Liver (tissue), 3 donors: ENCODE measurements around the gene CFAP74.

Source experiments
- GABPA ChIP-seq, 2 donors: IDR thresholded peaks in 1 of 2; conservative IDR thresholded peaks in 1 of 2; 2 replicates each; pipeline ENCODE4 v1.6.1; 2016; ENCODE audit warnings: antibody characterized with exemption in 2 of 2, mild to moderate bottlenecking in 1 of 2, moderate library complexity in 1 of 2
- TF ChIP-seq, protein P1 (sequence below): fragments of 150-350 bp; IDR thresholded peaks from 2 replicates; pipeline ENCODE4 v1.5.1; 2017; ENCODE audit warnings: improper control_type of control experiment, low read depth, low read length; ENCODE audit not compliant: missing input control
- TF ChIP-seq, protein P2 (sequence below): IDR thresholded peaks from 2 replicates; pipeline ENCODE4 v1.6.1; 2016; ENCODE audit warnings: antibody characterized with exemption, mild to moderate bottlenecking
- donor health status: healthy.
- donor health status: healthy.

DNA sequence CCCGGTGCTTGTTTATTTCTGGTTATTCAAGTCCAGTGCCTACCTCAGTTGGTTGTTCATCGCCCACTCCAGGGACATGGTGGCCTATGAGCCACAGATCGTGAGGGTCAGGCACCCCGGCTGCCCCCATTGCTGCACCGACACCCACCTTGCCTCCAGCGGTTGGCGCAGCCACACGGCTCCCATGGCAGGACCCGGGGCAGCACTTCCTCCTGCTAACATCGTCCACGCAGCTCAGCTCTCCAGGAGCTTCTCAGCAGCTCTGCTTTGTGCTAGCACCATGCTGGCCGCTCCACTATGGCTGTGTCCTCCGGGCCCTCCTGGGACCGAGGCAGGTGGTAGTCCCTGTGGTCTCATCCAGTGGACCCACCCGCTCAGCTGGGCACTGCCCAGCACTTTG is 32.7 kb upstream of the CFAP74 start:
- TF ChIP-seq, protein P1, sequence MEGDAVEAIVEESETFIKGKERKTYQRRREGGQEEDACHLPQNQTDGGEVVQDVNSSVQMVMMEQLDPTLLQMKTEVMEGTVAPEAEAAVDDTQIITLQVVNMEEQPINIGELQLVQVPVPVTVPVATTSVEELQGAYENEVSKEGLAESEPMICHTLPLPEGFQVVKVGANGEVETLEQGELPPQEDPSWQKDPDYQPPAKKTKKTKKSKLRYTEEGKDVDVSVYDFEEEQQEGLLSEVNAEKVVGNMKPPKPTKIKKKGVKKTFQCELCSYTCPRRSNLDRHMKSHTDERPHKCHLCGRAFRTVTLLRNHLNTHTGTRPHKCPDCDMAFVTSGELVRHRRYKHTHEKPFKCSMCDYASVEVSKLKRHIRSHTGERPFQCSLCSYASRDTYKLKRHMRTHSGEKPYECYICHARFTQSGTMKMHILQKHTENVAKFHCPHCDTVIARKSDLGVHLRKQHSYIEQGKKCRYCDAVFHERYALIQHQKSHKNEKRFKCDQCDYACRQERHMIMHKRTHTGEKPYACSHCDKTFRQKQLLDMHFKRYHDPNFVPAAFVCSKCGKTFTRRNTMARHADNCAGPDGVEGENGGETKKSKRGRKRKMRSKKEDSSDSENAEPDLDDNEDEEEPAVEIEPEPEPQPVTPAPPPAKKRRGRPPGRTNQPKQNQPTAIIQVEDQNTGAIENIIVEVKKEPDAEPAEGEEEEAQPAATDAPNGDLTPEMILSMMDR: no peak
- TF ChIP-seq GABPA (IDR thresholded peaks at IDR 0.05 in 1 of 2, conservative IDR thresholded peaks at IDR 0.05 in 1 of 2): no peak
- TF ChIP-seq, protein P2, sequence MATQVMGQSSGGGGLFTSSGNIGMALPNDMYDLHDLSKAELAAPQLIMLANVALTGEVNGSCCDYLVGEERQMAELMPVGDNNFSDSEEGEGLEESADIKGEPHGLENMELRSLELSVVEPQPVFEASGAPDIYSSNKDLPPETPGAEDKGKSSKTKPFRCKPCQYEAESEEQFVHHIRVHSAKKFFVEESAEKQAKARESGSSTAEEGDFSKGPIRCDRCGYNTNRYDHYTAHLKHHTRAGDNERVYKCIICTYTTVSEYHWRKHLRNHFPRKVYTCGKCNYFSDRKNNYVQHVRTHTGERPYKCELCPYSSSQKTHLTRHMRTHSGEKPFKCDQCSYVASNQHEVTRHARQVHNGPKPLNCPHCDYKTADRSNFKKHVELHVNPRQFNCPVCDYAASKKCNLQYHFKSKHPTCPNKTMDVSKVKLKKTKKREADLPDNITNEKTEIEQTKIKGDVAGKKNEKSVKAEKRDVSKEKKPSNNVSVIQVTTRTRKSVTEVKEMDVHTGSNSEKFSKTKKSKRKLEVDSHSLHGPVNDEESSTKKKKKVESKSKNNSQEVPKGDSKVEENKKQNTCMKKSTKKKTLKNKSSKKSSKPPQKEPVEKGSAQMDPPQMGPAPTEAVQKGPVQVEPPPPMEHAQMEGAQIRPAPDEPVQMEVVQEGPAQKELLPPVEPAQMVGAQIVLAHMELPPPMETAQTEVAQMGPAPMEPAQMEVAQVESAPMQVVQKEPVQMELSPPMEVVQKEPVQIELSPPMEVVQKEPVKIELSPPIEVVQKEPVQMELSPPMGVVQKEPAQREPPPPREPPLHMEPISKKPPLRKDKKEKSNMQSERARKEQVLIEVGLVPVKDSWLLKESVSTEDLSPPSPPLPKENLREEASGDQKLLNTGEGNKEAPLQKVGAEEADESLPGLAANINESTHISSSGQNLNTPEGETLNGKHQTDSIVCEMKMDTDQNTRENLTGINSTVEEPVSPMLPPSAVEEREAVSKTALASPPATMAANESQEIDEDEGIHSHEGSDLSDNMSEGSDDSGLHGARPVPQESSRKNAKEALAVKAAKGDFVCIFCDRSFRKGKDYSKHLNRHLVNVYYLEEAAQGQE: no peak
